DND-41 (cell line): ENCODE measurements around the gene BCAS3.
A peak's percentile ranks its signal among the peaks of the same experiment; 100 is the strongest.

Experiments
- ATAC-seq: fragments of 200-7000 bp; cut with Tn5 transposase; 3 replicates; pipeline ENCODE4 v1.9.1; 2021; ENCODE audit warnings: low read depth; ENCODE audit not compliant: insufficient read depth
- DNase-seq: peaks from one replicate; pipeline ENCODE4 v3.0.0-alpha.2; 2020
- H2AFZ ChIP-seq: 2 replicates; pipeline ENCODE4 v1.6.0; 2012; ENCODE audit warnings: low read depth, low read length
- H3K27ac ChIP-seq: 2 replicates; pipeline ENCODE4 v1.5.1; 2012; ENCODE audit warnings: low read length, inconsistent platforms
- H3K27me3 ChIP-seq: fragments of 200-600 bp; sonication (generic); 2 replicates; pipeline ENCODE4 v1.6.0; 2012; ENCODE audit warnings: low read length, mild to moderate bottlenecking, inconsistent platforms; ENCODE audit not compliant: insufficient read depth, poor library complexity
- H3K36me3 ChIP-seq: 2 replicates; pipeline ENCODE4 v1.5.1; 2012; ENCODE audit warnings: low read length, inconsistent platforms; ENCODE audit not compliant: insufficient read depth
- H3K4me1 ChIP-seq: 2 replicates; pipeline ENCODE4 v1.5.1; 2012; ENCODE audit warnings: mild to moderate bottlenecking, low read length; ENCODE audit not compliant: insufficient read depth
- H3K4me2 ChIP-seq: 2 replicates; pipeline ENCODE4 v1.6.0; 2012; ENCODE audit warnings: mild to moderate bottlenecking, moderate library complexity, low read length, inconsistent platforms; ENCODE audit not compliant: insufficient read depth
- H3K4me3 ChIP-seq, 2 experiments: fragments of 200-600 bp in 1 of 2; shearing (Covaris generic) in 1 of 2; 2 replicates each; pipeline ENCODE4 v1.5.1; 2012 to 2016; ENCODE audit warnings: inconsistent platforms in 2 of 2, low read length in 2 of 2, mild to moderate bottlenecking in 2 of 2, low read depth in 1 of 2, moderate library complexity in 1 of 2
- H3K79me2 ChIP-seq: 2 replicates; pipeline ENCODE4 v1.6.0; 2012; ENCODE audit warnings: low read length, inconsistent platforms; ENCODE audit not compliant: insufficient read depth
- H3K9ac ChIP-seq: 2 replicates; pipeline ENCODE4 v1.6.0; 2012; ENCODE audit warnings: low read depth, mild to moderate bottlenecking, inconsistent platforms, low read length, moderate library complexity
- H3K9me3 ChIP-seq: 2 replicates; pipeline ENCODE4 v1.5.1; 2012; ENCODE audit warnings: low read length, moderate library complexity, mild to moderate bottlenecking, inconsistent platforms; ENCODE audit not compliant: insufficient read depth, severe bottlenecking
- H4K20me1 ChIP-seq: 2 replicates; pipeline ENCODE4 v1.6.0; 2012; ENCODE audit warnings: low read length; ENCODE audit not compliant: insufficient read depth
- CTCF ChIP-seq: IDR thresholded peaks from 2 replicates; pipeline ENCODE4 v1.5.1; 2012; ENCODE audit warnings: borderline replicate concordance, low read length, moderate library complexity, mild to moderate bottlenecking; ENCODE audit not compliant: poor library complexity, severe bottlenecking; ENCODE audit errors: extremely low read depth
- EZH2 ChIP-seq: IDR thresholded peaks from 3 replicates; pipeline ENCODE4 v1.6.1; 2012; ENCODE audit warnings: borderline replicate concordance, low read depth, mild to moderate bottlenecking, moderate library complexity, low read length, inconsistent platforms; ENCODE audit not compliant: severe bottlenecking

Gene BCAS3

DNA sequence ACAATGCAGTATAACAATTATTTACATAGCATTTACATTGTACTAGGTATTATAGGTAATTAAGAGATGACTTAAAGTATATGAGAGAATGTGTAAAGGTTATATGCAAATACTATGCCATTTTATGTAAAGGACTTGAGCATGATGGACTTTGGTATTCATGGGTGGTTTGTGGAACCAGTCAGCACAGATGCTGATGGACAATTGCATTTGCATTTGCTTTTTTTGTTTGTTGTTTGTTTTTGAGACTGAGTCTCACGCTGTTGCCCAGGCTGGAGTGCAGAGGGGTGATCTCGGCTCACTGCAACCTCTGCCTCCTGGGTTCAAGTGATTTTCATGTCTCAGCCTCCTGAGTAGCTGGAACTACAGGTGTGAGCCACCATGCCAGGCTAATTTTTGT, 36.0 kb downstream of the BCAS3 start:
- no peak for TF ChIP-seq CTCF
- TF ChIP-seq EZH2: no peak
- no peak overlapping the region for H3K4me2 ChIP-seq
- H3K4me1 ChIP-seq: no peaks in the 10 kb centered on the region
- H3K27ac ChIP-seq: no peak overlapping the region
- DNase-seq (no peak), ATAC-seq (no peak)
- no peaks in the 10 kb centered on the region for H3K36me3 ChIP-seq
- H3K9ac ChIP-seq: no peak overlapping the region
- H4K20me1 ChIP-seq: no peaks in the 10 kb centered on the region
- H3K9me3 ChIP-seq: no peaks in the 10 kb centered on the region
- no peak overlapping the region for H3K4me3 ChIP-seq
- no peak overlapping the region for H2AFZ ChIP-seq
- H3K79me2 ChIP-seq: no peaks in the 10 kb centered on the region
- no peaks in the 10 kb centered on the region for H3K27me3 ChIP-seq

DNA sequence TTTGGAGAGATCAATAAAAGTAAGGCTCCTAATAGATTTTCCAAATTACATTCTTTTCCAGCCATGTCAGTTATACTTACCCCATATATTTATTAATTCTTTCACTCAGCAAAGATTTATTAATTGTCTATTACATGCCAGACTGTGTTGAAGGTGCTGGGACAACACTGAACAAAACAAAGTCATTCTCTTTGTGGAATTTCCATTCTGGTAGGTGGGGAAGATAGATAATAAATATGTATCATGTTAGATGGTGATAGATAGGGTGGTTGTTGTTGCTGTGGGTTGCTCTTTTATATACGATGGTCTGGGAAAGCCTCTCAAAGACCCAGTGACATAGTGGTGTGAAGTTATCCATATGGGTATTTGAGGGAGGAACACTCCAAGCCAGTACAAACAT, 39.1 kb downstream of the BCAS3 start:
- Histone ChIP-seq H3K27ac (no peak overlapping the region), H4K20me1 (no peaks in the 10 kb centered on the region), H3K79me2 (no peaks in the 10 kb centered on the region), H3K36me3 (no peaks in the 10 kb centered on the region), H3K4me2 (no peak overlapping the region), H3K4me1 (no peaks in the 10 kb centered on the region), H2AFZ (no peak overlapping the region), H3K9ac (no peak overlapping the region), H3K27me3 (no peaks in the 10 kb centered on the region), H3K4me3 (no peak overlapping the region), H3K9me3 (no peaks in the 10 kb centered on the region)
- ATAC-seq (no peak), DNase-seq (no peak)
- TF ChIP-seq CTCF (no peak), EZH2 (no peak)

- Histone ChIP-seq H3K27me3 (no peaks in the 10 kb centered on the region), H3K9me3 (no peaks in the 10 kb centered on the region), H3K36me3 (no peaks in the 10 kb centered on the region), H4K20me1 (no peaks in the 10 kb centered on the region), H3K9ac (no peak overlapping the region), H2AFZ (no peak overlapping the region), H3K27ac (no peak overlapping the region), H3K79me2 (no peaks in the 10 kb centered on the region), H3K4me3 (no peak overlapping the region), H3K4me2 (no peak overlapping the region), H3K4me1 (no peaks in the 10 kb centered on the region)
- DNase-seq (no peak), ATAC-seq (no peak)
- TF ChIP-seq CTCF: no peak
Observed at GRCh38 chr17:60717814-60718213, 40.2 kb downstream of the BCAS3 start.

DNA sequence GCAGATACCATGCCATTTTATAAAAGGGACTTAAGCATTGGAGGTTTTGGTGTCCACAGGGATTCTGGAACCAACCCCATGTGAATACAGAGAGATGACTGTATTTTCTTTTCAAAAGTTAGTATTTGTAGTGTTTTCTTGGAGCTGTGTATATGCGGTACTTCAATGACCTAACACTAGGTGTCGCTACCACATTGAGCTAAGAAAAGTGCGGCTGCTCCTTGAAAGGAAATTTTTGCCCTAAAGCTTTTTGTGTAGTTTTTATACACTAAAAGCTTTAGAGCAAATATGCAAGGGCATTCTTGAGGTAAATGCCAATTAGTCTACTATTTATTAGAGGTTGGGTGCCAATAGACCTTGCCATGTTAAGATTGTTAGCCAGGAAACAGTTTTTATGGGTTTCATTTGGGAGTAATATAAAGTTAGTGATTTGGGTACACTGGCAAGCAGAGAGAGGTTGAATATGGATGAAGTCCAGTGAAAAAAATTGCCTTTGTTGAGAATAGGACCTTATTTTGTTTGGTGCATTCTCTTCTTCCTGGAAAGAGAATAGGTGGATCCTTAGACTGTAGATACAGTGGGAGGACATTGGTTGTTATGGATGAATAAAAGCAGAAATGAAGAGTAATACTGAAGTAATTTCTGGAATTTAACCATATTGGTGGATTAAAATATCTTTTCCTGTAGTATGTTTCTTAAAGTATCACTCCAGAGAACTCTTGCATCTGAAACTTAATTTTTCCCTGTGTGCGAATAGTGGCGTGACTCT, 43.3 kb downstream of the BCAS3 start:
- Histone ChIP-seq H3K4me2 (no peak overlapping the region), H2AFZ (no peak overlapping the region), H3K9me3 (no peaks in the 10 kb centered on the region), H3K4me1 (no peaks in the 10 kb centered on the region), H3K4me3 (no peak overlapping the region), H3K27me3 (no peaks in the 10 kb centered on the region), H3K9ac (no peak overlapping the region), H3K27ac (no peak overlapping the region), H3K79me2 (no peaks in the 10 kb centered on the region), H3K36me3 (no peaks in the 10 kb centered on the region), H4K20me1 (no peaks in the 10 kb centered on the region)
- DNase-seq (peak; percentile 54), ATAC-seq (peak; percentile 73)
- TF ChIP-seq EZH2: no peak
- peak; percentile 91 for TF ChIP-seq CTCF
